ENCODE results near the gene HCRT.
"Not testable (repeated sequence)": the region's sequence is repeated elsewhere in the genome, so short reads cannot be mapped to it uniquely, and the experiment has no call there.

HCRT gene

GRCh38 chr17:42197564-42198156, 12.4 kb upstream of the HCRT start:
- no peak for DNase-seq

GRCh38 chr17:42193969-42194899, 9.0 kb upstream of the HCRT start, which contains the start of gene GHDC:
GHDC (minus strand) TSS chr17:42194494; CDS start chr17:42193581, 913 bp downstream.
- peak; percentile 84 for DNase-seq

DNA sequence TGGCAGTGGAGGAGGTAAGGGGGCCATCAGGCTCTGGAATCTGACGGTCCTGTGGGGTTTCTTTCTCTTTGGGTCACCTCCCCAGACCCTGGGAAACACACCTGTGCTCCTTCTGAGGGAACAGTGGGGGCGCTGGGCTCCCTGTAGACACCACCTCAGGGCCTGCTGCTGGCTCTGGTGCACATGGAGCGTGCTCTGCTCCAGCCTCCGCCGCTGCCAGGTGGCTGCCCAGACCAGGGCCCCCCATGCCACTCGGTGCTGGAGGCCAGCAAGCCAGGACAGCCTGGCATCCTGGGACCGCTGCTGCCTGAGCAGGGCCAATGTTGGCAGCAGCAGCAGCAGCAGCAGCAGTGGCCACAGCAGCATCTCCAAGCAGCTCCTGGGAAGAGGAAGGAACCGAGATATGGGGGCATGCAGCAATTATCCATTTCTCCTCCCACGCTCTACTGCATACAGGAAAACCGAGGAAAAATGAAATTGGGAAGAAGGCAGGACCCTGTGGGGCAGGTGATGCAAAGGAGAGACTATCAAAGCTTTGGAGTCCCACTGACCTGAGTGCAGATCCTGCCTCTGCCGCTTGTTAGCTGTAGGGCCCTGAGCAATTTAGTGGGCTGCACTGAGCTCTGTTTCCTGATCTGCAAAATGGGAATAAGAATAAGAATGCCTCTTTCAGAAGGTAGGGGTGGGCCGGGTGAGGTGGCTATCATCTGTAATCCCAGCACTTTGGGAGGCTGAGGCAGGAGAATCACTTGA, 8.1 kb upstream of the HCRT start:
- no peak for DNase-seq

DNA sequence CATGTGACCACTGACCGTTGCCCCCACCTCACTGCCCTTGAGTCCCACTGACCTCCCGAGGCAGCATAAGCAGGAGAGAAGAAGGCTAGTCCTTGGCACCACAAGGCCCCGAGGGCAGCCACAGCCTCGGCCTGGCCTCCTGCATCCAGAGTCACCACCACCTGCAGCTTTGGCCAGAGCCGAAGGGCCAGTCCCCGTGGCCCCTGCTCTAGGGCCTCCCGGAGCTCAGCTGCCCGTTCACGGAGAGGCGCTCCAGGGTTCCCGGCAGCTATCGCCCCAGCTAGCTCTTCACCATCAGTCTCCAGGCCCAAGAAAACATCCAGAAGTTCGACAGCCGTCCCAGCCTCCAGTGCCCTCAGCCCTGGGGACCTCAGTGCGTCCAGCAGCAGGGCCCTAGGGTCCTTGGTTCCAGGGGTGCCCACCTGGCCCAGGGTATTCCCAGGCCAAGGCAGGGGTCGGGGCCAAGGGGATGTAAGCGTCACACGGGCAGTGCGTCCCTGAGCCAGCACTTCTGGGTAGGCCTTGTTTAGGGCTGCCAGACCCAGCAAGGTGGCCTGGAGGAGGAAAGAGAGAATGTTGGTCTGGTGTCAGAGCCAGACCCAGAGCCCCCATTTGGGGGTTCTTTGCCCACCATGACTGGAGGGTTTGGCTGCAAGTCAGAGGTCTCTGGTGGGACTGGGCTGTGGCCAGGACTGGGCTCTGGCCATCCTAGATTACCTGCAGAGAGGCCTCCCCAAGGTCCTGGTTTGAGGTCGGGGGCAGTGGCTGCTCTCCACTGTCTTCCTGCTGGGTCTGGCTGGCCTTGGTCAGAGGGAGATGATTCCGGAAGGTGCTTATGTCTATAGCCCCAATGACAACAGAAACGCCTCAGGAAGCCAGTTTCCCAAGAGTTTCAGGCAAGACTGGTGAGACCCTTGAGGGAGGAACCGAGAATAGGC, 7.2 kb upstream of the HCRT start:
- DNase-seq: no peak

- no peak for DNase-seq
Measured at GRCh38 chr17:42191275-42191608, 6.0 kb upstream of the HCRT start.

GRCh38 chr17:42190491-42191274, 5.4 kb upstream of the HCRT start:
- no peak for DNase-seq

GRCh38 chr17:42189651-42189965, 4.4 kb upstream of the HCRT start:
- no peak for DNase-seq

DNA sequence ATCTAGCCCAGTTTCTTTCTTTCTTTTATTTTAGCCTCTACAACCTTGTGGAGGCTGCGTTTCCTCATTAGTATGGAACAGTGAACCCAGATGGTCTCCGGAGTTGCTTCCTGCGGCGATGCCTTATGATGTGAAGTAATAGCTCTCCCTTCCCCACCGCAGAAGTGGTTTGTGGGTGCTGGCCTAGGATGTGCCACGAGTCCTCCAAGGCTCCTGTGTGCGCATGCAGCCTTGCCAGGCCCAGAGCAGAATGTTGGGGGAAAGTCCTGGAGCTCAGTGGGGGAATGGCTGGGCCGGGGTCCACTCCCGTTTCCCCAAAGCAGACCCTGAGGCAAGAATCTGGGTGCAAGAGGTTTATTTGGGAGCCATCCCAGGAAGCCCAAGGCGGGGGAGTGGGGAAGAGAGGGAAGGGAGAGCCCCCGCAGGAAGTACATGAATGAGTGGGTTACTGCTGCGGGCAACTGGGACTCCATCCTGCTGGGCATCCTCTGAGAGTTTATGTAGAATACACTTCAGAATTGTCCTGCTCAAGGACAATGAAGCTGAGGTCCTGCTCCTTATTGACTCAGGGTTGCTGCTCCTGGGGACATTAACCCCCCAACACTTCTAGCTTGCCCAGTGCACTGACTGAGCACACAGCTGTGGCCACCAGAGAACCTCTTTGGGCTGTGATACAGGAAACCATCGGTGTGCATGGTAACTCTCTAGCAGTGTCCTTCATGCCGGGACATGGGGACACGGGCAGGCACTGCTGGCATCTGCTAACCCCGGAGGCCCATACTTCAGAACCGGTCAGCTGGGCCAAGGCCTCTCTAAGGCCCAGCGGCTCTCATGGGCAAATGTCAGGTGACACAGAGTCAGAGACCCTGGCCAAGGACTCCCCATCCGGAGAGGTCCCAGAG, 3.7 kb upstream of the HCRT start:
- DNase-seq: peak; percentile 60

DNA sequence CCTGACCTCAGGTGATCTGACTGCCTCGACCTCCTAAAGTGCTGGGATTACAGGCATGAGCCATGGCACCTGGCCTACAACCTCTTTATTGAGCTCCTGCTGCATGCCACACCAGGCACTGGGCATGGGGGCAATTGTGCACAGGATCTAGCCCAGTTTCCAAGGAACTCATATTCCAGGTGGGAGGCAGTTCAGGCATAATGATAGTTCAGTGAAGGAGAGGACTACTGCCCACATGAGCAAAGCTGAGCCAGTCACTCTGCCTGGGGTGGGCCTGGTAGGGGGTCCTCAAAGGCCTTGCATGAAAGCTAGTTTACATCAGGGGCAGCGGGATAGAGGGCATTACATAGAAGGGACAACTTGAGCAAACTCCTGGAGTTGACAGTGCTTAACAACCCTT, 2.6 kb upstream of the HCRT start:
- no peak for DNase-seq

DNA sequence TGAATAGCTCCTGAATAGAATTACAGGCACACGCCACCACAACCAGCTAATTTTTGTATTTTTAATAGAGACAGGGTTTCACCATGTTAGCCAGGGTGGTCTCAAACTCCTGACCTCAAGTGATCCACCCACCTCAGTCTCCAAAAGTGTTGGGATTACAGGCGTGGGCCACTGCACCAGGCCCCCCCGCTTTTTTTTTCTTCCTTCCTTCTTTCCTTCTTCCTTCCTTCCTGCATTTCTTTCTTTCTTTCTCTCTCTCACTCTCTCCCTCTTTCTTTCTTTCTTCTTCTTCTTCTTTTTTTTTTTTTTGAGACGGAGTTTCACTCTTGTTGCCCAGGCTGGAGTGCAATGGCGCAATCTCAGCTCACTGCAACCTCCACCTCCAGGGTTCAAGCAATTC, 939 bp upstream of the HCRT start:
- DNase-seq: not testable (repeated sequence)

GRCh38 chr17:42185621-42185930, 324 bp upstream of the HCRT start:
- no peak for DNase-seq

GRCh38 chr17:42183741-42184711, 1.2 kb downstream of the HCRT start:
- peak; percentile 75 for DNase-seq

DNA sequence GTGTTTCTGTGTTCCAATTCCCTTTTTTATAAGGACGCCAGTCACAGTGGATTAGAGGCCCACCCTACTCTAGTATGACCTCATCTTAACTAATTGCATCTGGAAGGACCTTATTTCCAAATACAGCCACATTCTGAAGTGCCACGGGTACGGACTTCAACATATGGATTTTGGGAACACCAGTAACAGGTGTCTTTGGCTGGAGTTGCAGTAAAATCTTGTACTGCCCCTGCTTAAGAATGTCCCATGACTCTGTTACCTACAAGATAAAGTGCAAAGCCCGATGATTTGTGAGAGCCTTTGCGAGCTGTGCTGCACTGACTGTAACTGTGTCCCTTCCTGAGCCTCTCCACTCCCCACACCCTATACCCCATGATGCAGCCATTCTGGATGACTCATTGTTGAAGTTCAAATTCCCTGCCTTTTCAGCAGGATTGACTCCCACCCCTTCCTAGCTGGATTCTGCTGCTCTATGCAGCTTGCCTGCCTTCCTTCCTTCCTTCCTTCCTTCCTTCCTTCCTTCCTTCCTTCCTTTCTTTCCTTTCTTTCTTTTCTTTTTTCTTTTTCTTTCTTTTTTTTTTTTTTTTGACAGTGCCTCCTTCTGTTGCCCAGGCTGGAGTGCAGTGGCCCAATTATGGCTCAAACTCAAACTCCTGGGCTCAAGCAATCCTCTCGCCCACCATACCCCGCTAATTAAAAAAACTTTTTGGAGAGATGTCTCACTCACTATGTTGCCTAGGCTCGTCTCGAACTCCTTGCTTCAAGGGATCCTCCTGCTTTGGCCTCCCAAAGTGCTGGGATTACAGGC, 2.1 kb downstream of the HCRT start:
- DNase-seq: peak; percentile 64

DNA sequence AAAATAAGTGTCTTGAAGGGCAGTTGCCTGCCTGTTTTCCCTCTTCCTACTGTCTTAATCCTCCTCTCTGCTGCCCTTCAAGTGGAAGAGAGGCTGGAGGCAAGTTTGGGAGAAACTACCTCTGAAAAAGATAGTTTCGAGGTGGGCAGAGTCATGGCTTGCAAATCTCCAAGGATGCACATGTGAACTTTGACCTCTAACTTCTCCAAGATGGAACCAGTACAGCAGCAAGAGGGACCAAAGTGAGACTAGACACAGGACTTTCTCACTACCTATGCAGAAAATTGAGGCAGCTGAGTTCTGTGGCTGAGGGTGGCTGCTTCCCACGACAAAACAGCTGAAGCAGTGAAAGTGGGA, 3.4 kb downstream of the HCRT start:
- no peak for DNase-seq

GRCh38 chr17:42180922-42181850, 4.1 kb downstream of the HCRT start, which contains the start of gene KCNH4:
KCNH4 (minus strand) TSS chr17:42181142; CDS start chr17:42180945, 197 bp downstream.
- DNase-seq: peak; percentile 96

DNA sequence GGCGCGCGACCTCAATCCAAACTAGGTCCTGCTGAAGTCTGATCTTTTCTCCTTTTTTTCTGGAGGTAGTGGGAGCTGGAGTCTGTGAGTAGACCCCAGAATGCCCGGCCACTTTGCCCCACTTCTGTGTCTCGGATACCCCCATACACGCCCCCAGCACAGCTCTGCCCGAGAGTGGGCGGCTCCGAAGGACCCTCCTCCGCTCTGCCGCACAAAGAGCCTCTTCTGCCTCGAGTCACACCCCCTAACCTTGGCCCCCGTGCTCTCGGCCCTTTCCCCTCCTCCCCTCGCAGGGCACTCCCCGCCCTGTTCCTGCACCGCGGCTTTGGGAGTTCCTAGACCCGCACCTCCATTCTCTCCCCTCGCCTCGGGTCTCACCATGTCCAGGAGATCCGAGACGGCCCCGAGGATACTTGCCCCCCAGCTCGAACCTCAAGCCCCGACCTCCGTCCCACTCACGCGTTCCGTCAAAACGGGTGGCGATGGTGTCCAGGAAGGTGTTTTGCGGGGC, 4.8 kb downstream of the HCRT start:
- no peak for DNase-seq

DNA sequence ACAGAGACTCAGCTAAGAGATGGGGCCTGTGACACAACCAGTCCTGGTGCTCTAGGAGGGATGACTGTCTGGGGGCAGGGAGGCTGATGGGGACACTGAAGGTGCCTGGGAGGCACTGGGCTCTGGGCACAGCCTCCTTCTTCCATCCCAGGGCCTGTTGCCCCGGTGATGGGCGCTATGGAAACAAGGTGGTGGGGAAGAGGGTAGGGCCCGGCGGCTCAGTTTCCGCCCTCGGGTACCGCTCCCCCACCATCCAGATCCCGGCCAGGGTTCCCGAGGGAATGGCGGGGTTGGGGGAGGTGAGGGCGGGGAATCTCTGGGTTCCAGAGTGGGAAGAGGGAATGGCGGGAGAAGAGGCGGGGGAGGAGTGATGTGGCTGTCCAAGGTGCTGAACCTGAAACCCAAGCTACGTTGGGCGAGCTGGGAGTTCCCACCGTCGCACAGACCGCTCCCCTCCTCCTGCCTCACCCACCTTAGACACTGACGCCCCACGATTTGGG, 5.3 kb downstream of the HCRT start:
- DNase-seq: no peak

Data from inflammatory macrophage treated with lipopolysaccharide for 4 hours (primary cell).